HCT116 (cell line): Measurements from ENCODE around the gene ZNF860.

Source experiments
- ATF3 ChIP-seq: IDR thresholded peaks from 2 replicates; pipeline ENCODE4 v1.6.1; 2012
- CBX3 ChIP-seq: IDR thresholded peaks from 2 replicates; pipeline ENCODE4 v1.6.1; 2012; ENCODE audit warnings: low read depth
- CTCF ChIP-seq, 3 experiments: fragments of 200-600 bp in 1 of 3; sonication (generic) in 1 of 3; IDR thresholded peaks in 2 of 3; conservative IDR thresholded peaks in 1 of 3; 2 replicates each; pipeline ENCODE4 v1.5.1; 2012 to 2017; ENCODE audit warnings: low read depth in 2 of 3, low read length in 2 of 3, antibody characterized with exemption in 1 of 3, borderline replicate concordance in 1 of 3, control low read depth in 1 of 3, mild to moderate bottlenecking in 1 of 3, mixed read lengths in 1 of 3, mixed run types in 1 of 3, moderate library complexity in 1 of 3; ENCODE audit not compliant: insufficient read depth in 1 of 3
- EGR1 ChIP-seq: IDR thresholded peaks from 2 replicates; pipeline ENCODE4 v1.6.1; 2012; ENCODE audit warnings: low read depth
- EZH2 ChIP-seq: fragments of 200-600 bp; sonication (generic); IDR thresholded peaks from 2 replicates; pipeline ENCODE4 v1.6.1; 2017; ENCODE audit warnings: antibody characterized with exemption, mixed run types
- MAX ChIP-seq: IDR thresholded peaks from 2 replicates; pipeline ENCODE4 v1.6.1; 2012
- POLR2A ChIP-seq: IDR thresholded peaks from 2 replicates; pipeline ENCODE4 v1.7.0; 2011; ENCODE audit warnings: borderline replicate concordance; ENCODE audit not compliant: insufficient read depth, insufficient read length; ENCODE audit errors: extremely low read depth
- POLR2AphosphoS5 ChIP-seq: IDR thresholded peaks from 2 replicates; pipeline ENCODE4 v1.6.1; 2011; ENCODE audit warnings: mild to moderate bottlenecking, low read depth, low read length, moderate library complexity
- RAD21 ChIP-seq: IDR thresholded peaks from 2 replicates; pipeline ENCODE4 v1.6.1; 2012; ENCODE audit warnings: low read depth, mild to moderate bottlenecking
- REST ChIP-seq: IDR thresholded peaks from 2 replicates; pipeline ENCODE4 v1.6.1; 2012; ENCODE audit warnings: low read depth
- SRF ChIP-seq: IDR thresholded peaks from 2 replicates; pipeline ENCODE4 v1.6.1; 2012; ENCODE audit warnings: low read depth
- TCF7L2 ChIP-seq: IDR thresholded peaks from 2 replicates; pipeline ENCODE4 v1.7.0; 2011; ENCODE audit warnings: borderline replicate concordance, inconsistent platforms; ENCODE audit not compliant: insufficient read depth, insufficient read length; ENCODE audit errors: extremely low read depth
- YY1 ChIP-seq: IDR thresholded peaks from 2 replicates; pipeline ENCODE4 v1.6.1; 2011; ENCODE audit warnings: low read length, low read depth, moderate library complexity, mild to moderate bottlenecking; ENCODE audit not compliant: insufficient replicate concordance; ENCODE audit errors: extremely low read depth
- ZBTB33 ChIP-seq: IDR thresholded peaks from 2 replicates; pipeline ENCODE4 v1.6.1; 2011; ENCODE audit warnings: mild to moderate bottlenecking, low read length, moderate library complexity; ENCODE audit not compliant: insufficient replicate concordance; ENCODE audit errors: extremely low read depth

- TF ChIP-seq ZBTB33 (no peak), REST (no peak), CTCF (IDR thresholded peaks at IDR 0.05 in 2 of 3, conservative IDR thresholded peaks at IDR 0.05 in 1 of 3; ENCODE audit: borderline replicate concordance in 1 of 3, insufficient read depth in 1 of 3, low read depth in 2 of 3, low read length in 2 of 3) (no peak), MAX (no peak), EZH2 (no peak), POLR2AphosphoS5 (no peak), CBX3 (no peak), SRF (no peak), POLR2A (no peak), ATF3 (no peak), EGR1 (no peak), TCF7L2 (no peak), RAD21 (no peak), YY1 (no peak)
Observed at GRCh38 chr3:32021155-32021554, 39.6 kb downstream of the ZNF860 start.
